ENCODE results near the gene CASK. TPM values are rescaled to one million over a fixed set of nuclear protein-coding genes. Genes with fewer than 3 reads are reported as not detected.

CASK gene
- total RNA-seq, 4 donors from 2014 or later: 46.9 to 123 (median 78.8) TPM

DNA sequence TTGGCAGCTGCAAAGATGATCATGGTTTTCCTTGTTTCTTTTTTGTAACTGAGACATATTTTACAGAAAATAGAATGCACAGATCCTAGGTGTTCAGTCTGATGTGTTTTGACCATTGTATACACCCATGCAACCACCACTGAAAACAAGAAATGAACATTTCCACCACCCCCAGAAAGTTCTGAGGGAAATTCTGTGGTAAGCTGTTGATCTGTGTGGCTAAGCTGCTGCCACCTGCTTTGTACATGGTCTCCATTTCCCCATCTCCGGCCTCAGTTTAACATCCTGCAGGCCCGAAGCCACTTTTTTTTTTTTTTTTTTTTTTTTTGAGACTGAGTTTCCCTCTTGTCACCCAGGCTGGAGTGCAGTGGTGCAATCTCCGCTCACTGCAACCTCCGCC lies 411.0 kb downstream of the CASK start:
- no peaks in the 10 kb centered on the region for H3K36me3 ChIP-seq
- H3K9me3 ChIP-seq: no peaks in the 10 kb centered on the region
- peaks cover 0 to 4% (median 0%) of the 10 kb centered on the region in 4 donors for H3K4me1 ChIP-seq
- H3K4me3 ChIP-seq: no peak overlapping the region
- TF ChIP-seq, protein P1, sequence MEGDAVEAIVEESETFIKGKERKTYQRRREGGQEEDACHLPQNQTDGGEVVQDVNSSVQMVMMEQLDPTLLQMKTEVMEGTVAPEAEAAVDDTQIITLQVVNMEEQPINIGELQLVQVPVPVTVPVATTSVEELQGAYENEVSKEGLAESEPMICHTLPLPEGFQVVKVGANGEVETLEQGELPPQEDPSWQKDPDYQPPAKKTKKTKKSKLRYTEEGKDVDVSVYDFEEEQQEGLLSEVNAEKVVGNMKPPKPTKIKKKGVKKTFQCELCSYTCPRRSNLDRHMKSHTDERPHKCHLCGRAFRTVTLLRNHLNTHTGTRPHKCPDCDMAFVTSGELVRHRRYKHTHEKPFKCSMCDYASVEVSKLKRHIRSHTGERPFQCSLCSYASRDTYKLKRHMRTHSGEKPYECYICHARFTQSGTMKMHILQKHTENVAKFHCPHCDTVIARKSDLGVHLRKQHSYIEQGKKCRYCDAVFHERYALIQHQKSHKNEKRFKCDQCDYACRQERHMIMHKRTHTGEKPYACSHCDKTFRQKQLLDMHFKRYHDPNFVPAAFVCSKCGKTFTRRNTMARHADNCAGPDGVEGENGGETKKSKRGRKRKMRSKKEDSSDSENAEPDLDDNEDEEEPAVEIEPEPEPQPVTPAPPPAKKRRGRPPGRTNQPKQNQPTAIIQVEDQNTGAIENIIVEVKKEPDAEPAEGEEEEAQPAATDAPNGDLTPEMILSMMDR (IDR thresholded peaks at IDR 0.05): no peak
- no peak for TF ChIP-seq POLR2A (IDR thresholded peaks at IDR 0.05)
- H3K27ac ChIP-seq: no peak overlapping the region
- peak in 2 of 3 donors; percentile 22 to 52 for DNase-seq
- H3K27me3 ChIP-seq: no peaks in the 10 kb centered on the region

DNA sequence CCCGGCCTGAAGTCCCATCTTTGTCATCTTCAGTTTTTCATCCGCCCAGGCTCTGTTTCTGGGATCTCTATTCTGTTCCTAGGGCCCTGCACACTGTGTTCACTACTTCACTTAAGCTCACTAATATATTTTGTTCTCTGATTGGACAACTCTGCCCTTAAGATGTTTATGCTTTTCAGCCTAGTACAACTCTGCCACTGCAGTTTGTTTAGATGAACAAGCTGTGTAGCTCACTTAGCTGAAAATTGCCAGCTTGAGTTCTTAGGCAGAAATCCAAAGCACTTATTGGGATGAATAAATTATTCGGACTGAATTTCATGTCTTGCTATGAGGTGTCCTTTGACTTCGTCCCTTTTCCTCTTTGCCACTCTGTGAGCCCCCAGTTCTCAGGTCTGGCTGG lies 415.4 kb downstream of the CASK start:
- peaks cover 0 to 3% (median 0%) of the 10 kb centered on the region in 4 donors for H3K4me1 ChIP-seq
- no peaks in the 10 kb centered on the region for H3K36me3 ChIP-seq
- TF ChIP-seq POLR2A (IDR thresholded peaks at IDR 0.05): no peak
- TF ChIP-seq, protein P1 (IDR thresholded peaks at IDR 0.05): no peak
- no peak overlapping the region for H3K27ac ChIP-seq
- H3K4me3 ChIP-seq: no peak overlapping the region
- H3K27me3 ChIP-seq: no peaks in the 10 kb centered on the region
- DNase-seq: no peak
- no peaks in the 10 kb centered on the region for H3K9me3 ChIP-seq

DNA sequence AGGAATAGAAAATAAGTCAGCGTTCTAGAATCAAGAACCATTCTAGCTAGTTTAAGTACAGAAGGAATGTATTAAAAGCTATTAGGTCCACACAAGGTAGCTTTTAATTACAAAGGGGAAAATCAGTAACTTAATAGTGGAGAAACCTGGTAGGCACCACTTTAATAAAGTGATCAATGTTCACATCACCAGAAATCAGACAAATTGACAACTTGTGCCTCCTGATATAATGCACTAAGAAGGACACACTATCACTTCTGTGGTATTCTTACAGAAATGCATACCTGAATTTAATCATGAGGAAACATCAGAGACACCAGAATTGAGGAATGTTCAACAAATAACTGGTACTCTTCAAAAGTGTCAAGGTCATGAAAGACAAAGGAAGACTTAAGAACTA lies 421.4 kb downstream of the CASK start:
- TF ChIP-seq, protein P1 (IDR thresholded peaks at IDR 0.05): no peak
- no peak for TF ChIP-seq POLR2A (IDR thresholded peaks at IDR 0.05)
- no peak overlapping the region for H3K4me3 ChIP-seq
- H3K36me3 ChIP-seq: no peaks in the 10 kb centered on the region
- no peaks in the 10 kb centered on the region for H3K27me3 ChIP-seq
- H3K9me3 ChIP-seq: no peaks in the 10 kb centered on the region
- DNase-seq: no peak
- no peaks in the 10 kb centered on the region for H3K4me1 ChIP-seq
- H3K27ac ChIP-seq: no peak overlapping the region

DNA sequence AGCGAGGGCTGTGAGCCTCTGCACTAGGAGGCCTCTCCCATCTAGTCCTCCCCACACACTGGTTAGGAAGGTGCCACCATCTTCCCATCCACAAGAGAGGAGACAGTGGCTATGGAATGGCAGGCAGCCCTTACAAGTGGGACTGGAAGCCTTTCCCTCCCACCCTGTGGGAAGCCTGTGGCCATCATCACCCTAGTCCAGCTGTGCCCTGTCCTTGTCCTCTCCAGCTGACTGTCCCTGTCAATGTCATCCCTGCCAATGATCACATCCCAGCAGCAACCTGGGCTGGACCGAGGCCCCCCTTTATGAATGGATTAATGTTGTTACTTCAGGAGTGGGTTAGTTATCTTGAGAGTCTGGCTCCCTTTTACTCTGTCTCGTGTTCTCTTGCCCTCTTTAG lies 423.4 kb downstream of the CASK start:
- H3K27me3 ChIP-seq: no peaks in the 10 kb centered on the region
- no peaks in the 10 kb centered on the region for H3K4me1 ChIP-seq
- no peak overlapping the region for H3K4me3 ChIP-seq
- no peaks in the 10 kb centered on the region for H3K9me3 ChIP-seq
- DNase-seq: no peak
- TF ChIP-seq, protein P1 (IDR thresholded peaks at IDR 0.05): no peak
- no peak for TF ChIP-seq POLR2A (IDR thresholded peaks at IDR 0.05)
- H3K36me3 ChIP-seq: no peaks in the 10 kb centered on the region
- no peak overlapping the region for H3K27ac ChIP-seq

DNA sequence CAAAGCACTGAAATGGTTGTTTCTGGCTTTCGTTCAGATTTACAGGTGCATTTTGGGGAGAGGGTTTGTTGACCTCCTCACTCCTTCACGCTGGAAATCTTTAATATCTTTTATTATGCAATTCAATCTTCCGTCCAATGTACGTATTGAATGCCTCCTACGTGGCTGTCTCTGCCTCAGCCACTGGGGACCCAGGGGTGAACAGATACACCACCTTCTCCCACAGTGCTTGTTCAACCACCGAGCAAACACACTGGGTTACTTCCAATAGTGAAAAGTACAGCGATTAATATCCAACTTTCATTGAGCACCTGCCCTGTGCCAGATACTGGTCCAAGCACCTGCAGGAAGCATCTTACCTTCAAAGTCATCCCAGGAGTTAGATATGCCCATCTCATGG lies 424.2 kb downstream of the CASK start:
- H3K36me3 ChIP-seq: no peaks in the 10 kb centered on the region
- H3K27me3 ChIP-seq: no peaks in the 10 kb centered on the region
- no peaks in the 10 kb centered on the region for H3K4me1 ChIP-seq
- no peak overlapping the region for H3K4me3 ChIP-seq
- no peaks in the 10 kb centered on the region for H3K9me3 ChIP-seq
- TF ChIP-seq, protein P1 (IDR thresholded peaks at IDR 0.05): no peak
- TF ChIP-seq POLR2A (IDR thresholded peaks at IDR 0.05): no peak
- no peak for DNase-seq
- no peak overlapping the region for H3K27ac ChIP-seq

All from Peyer's patch (tissue), 4 donors.